NCI-H1436 (cell line): ENCODE measurements around the gene KCNH6.

ENCODE experiments used
- DNase-seq: peaks from one replicate; lab custom pipeline; 2025; lab: John Stamatoyannopoulos, UW

The KCNH6 gene, protein sequence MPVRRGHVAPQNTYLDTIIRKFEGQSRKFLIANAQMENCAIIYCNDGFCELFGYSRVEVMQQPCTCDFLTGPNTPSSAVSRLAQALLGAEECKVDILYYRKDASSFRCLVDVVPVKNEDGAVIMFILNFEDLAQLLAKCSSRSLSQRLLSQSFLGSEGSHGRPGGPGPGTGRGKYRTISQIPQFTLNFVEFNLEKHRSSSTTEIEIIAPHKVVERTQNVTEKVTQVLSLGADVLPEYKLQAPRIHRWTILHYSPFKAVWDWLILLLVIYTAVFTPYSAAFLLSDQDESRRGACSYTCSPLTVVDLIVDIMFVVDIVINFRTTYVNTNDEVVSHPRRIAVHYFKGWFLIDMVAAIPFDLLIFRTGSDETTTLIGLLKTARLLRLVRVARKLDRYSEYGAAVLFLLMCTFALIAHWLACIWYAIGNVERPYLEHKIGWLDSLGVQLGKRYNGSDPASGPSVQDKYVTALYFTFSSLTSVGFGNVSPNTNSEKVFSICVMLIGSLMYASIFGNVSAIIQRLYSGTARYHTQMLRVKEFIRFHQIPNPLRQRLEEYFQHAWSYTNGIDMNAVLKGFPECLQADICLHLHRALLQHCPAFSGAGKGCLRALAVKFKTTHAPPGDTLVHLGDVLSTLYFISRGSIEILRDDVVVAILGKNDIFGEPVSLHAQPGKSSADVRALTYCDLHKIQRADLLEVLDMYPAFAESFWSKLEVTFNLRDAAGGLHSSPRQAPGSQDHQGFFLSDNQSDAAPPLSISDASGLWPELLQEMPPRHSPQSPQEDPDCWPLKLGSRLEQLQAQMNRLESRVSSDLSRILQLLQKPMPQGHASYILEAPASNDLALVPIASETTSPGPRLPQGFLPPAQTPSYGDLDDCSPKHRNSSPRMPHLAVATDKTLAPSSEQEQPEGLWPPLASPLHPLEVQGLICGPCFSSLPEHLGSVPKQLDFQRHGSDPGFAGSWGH

GRCh38 chr17:63523253-63523855 is at the start of gene KCNH6:
KCNH6 (plus strand) TSS chr17:63523358; CDS start chr17:63523414, 56 bp downstream.
- DNase-seq, result peak; percentile 22

- no peak for DNase-seq
Measured at GRCh38 chr17:63474174-63474573, 49.0 kb upstream of the KCNH6 start.

DNA sequence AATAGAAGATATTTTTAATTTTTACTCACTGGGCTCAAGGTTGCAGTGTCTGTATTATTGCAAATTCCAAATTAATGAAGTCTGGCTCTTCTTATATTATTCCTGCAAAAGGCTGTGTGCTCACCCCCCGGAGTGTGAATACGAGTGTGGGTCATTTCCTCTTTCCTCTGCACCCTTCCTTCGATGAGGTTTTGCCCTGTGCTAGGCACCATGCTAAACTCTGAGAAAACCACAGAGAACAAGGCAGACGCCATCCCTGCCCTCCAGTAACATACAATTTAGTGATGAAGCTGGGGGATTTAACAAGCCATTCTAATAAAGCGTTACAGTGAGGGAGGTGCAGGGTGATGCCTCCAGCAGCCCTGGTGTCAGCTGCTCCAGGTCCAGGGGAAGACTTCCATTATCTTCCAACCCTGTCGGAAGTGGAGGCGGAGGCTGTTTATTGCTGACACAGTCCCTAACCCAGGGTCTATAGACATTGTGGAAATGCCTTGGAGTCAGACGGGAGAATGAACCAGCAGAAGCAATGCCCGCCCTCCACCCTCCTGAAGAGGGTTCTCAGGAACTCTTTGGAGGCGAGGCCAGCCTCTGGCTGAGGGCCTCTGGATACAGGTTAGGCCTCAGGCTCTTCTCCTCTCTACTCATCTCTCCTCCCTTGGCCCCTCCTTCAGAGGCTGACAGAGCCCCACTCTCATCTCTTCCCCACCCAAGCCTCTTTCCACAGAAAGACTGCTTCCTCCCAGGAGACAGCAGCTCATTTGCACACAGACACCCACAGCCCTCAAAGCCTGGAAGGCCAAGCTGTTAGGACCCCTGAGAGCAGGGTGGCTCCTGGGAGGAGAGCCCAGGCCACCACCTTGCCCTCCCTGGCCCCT is 48.3 kb upstream of the KCNH6 start:
- DNase-seq, result no peak

GRCh38 chr17:63475491-63476412 is 47.4 kb upstream of the KCNH6 start:
- DNase-seq, result no peak

DNA sequence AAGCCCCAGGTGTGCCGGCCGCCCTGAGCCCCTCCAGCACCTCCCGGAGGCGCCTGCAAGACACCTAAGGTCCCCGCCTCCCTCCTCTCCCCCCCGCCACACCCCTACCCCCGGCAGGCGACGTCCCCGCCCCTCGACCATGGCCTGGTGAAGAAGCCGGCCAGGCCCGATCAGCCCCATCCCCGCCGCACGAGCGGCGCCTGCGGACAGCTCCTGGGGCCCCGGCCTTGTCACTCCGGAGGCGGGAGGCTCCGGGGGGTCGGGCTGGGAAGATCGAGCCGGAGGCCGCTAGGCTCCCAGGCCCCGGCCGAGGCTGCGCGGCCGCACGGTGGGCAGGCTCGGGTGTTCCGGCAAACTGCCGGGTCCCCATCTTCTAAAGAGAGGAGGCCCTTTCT is 46.7 kb upstream of the KCNH6 start:
- DNase-seq, result peak; percentile 53

DNA sequence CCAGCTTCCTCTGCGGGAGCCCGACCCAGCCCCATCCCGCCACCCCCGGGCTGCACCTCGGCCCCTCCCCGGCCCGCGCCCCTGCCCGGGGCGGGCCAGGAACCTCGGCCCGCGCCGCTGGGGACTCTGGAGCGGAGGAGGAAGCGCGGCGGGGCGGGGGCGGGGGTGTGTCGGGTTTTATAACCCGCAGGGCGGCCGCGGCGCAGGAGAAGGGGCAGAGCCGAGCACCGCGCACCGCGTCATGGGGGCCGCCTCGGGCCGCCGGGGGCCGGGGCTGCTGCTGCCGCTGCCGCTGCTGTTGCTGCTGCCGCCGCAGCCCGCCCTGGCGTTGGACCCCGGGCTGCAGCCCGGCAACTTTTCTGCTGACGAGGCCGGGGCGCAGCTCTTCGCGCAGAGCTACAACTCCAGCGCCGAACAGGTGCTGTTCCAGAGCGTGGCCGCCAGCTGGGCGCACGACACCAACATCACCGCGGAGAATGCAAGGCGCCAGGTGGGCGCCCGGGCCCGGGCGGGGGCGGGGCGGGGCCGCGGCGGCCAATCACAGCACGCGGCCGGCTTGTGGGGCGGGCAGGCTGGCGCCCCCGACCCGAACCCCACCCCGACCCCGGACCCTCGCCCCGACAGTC is 46.2 kb upstream of the KCNH6 start, which contains the start of gene ACE:
TSS of gene ACE (plus strand) at position 208 of the 626 bp plus-strand sequence. CDS start at position 242, 34 bp downstream.
- DNase-seq, result peak; percentile 71

DNA sequence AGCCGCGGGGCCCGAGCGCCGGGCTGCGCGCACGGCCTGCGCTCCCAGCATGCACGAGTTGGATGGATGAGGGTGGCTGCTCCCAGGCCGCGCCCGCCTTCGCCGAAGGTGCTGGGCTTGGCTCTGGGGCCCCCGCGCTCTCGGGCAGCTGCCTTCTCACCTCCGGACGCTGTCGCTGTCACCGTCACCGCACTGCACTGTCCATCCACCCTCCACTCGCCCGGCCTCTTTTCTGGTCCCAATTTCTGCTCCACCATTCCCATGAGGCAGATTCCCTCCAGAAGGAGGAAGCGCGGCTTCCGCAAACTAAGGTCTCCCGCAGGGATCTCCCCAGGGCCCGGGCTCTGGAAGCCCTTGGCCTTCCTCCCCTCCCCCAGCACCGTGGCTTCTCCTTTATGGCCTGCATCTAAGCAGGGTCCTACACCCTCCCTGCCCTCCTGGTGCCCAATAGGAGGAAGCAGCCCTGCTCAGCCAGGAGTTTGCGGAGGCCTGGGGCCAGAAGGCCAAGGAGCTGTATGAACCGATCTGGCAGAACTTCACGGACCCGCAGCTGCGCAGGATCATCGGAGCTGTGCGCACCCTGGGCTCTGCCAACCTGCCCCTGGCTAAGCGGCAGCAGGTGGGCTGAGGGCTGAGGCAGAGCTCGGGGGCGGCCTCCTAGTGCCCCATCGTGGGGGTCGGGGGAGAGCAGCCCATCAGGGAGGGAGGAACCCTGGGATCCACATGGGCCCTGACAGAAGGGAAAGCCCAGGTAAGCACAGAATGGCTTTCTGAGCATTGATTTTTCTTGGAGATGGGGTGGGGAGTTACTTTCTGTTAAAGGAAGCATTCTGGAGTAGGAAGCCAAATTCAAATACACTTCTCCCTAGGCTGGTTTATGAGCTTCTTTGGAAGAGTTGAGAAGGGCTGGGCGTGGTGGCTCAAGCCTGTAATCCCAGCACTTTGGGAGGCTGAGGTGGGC is 45.4 kb upstream of the KCNH6 start:
- DNase-seq, result peak; percentile 63

GRCh38 chr17:63478814-63479494 is 44.2 kb upstream of the KCNH6 start:
- DNase-seq, result peak; percentile 79

DNA sequence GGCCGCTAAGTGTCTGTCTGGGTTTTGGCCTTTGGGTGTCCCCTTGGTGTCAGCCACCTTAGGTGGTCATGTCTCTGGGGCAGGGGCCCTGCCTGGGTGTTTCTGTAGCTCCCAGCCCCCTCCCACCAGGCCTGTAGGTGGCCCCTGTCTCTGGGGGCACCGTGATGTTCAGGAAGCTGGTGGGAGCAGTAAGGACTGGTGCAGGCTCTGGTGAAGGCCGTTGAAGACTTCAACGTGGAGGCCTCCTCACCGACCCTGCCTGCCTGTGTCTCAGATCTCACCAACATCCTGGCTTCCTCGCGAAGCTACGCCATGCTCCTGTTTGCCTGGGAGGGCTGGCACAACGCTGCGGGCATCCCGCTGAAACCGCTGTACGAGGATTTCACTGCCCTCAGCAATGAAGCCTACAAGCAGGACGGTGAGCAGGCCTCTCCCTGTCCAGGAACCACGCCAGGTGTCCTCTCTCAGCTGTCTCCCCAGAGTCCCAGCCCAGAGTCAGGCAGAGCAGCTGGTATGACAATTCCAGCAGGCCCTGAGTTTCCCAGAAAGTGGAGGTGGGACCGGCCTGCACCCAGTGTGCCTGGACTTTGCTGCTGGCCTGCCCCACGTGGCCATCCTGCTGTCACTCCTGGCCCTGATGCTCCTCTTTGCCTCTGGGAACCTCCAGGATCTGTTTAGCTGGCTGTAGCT is 43.5 kb upstream of the KCNH6 start:
- DNase-seq, result no peak

DNA sequence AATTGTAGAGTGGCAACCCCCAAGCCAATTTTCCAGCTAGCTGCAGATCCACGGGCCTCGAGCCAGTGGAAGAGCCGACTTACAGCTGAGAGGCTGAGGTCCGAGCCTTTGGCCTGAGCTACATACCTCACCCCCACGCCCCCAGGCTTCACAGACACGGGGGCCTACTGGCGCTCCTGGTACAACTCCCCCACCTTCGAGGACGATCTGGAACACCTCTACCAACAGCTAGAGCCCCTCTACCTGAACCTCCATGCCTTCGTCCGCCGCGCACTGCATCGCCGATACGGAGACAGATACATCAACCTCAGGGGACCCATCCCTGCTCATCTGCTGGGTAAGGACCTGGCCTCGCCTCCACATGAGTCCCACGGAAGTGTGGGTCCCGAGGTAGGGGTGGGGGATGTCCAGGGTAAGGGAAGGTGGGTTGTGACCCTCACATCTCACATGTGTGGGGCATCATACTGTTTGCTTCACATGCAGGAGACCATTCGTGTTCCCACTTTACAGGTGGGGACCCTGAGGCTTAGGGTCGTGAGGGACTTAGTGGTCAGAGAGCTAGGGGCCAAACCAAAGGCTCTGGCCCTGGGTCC is 42.9 kb upstream of the KCNH6 start:
- DNase-seq, result no peak

GRCh38 chr17:63480826-63481487 is 42.2 kb upstream of the KCNH6 start:
- DNase-seq, result peak; percentile 66

DNA sequence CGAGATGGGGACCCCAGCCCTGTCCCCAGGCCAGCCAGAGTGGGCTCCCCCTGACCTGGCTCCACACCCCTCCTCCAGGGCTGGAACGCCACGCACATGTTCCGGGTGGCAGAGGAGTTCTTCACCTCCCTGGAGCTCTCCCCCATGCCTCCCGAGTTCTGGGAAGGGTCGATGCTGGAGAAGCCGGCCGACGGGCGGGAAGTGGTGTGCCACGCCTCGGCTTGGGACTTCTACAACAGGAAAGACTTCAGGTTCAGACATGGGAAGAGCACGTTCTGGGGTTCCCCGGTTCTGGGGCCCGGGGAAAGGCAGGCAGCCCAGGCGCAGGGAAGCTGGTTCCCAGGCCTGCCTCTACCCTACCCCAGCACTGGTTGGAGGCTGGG is 41.7 kb upstream of the KCNH6 start:
- no peak for DNase-seq

DNA sequence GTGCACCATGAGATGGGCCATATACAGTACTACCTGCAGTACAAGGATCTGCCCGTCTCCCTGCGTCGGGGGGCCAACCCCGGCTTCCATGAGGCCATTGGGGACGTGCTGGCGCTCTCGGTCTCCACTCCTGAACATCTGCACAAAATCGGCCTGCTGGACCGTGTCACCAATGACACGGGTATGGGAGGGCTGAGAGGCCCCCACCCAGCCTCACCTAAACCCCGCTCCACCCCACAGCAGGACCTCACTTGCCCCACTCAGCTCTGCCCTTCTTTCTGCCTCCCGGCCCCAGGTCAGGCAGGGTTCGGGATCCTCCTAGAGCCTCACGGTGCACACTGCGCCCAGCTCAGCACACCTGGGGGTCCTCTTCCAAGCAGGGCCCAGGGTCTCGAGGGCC is 40.6 kb upstream of the KCNH6 start:
- no peak for DNase-seq

- DNase-seq, result no peak
Measured at GRCh38 chr17:63483038-63483437, 40.1 kb upstream of the KCNH6 start.

GRCh38 chr17:63483655-63484575 is 39.2 kb upstream of the KCNH6 start:
- DNase-seq, result no peak
